A549 (cell line): Measurements from ENCODE around the gene MFSD2B.

ENCODE experiments used
- CBX8 ChIP-seq: fragments of 200-600 bp; sonication (generic); IDR thresholded peaks from 2 replicates; pipeline ENCODE4 v1.6.1; 2016
- EP300 ChIP-seq, 2 experiments: fragments of >200 bp; sonication (Bioruptor Twin); formaldehyde crosslinking; IDR thresholded peaks; 2 replicates in 1 of 2; 3 replicates in 1 of 2; pipeline ENCODE4 v1.6.1; 2016 to 2017
- JUN ChIP-seq, 2 experiments: fragments of >200 bp; sonication (Bioruptor Twin); formaldehyde crosslinking; IDR thresholded peaks; 2 replicates in 1 of 2; 3 replicates in 1 of 2; pipeline ENCODE4 v1.6.1; 2016 to 2017
- MAFK ChIP-seq: fragments of 450-650 bp; IDR thresholded peaks from 2 replicates; pipeline ENCODE4 v1.6.1; 2014; ENCODE audit not compliant: partially characterized antibody
- MAZ ChIP-seq: fragments of 150-350 bp; IDR thresholded peaks from 2 replicates; pipeline ENCODE4 v1.6.1; 2014; ENCODE audit warnings: antibody characterized with exemption, low read depth, low read length, borderline replicate concordance
- MYC ChIP-seq: IDR thresholded peaks from 2 replicates; pipeline ENCODE4 v1.6.1; 2012; ENCODE audit warnings: mild to moderate bottlenecking, inconsistent platforms, low read length, improper control_type of control experiment, borderline replicate concordance
- PHF8 ChIP-seq: fragments of 200-600 bp; sonication (generic); IDR thresholded peaks from 2 replicates; pipeline ENCODE4 v1.6.1; 2016; ENCODE audit warnings: low read depth, mild to moderate bottlenecking, antibody characterized with exemption, moderate library complexity, borderline replicate concordance
- POLR2A ChIP-seq: IDR thresholded peaks from 2 replicates; pipeline ENCODE4 v1.6.1; 2012; ENCODE audit warnings: mild to moderate bottlenecking, low read length
- TP53 ChIP-seq: fragments of 250-450 bp; sonication (Bioruptor Pico); IDR thresholded peaks from 2 replicates; pipeline ENCODE4 v1.5.0; 2021; ENCODE audit warnings: mild to moderate bottlenecking, moderate library complexity
- TF ChIP-seq, protein P1 (sequence below): fragments of >200 bp; sonication (Bioruptor Twin); formaldehyde crosslinking; IDR thresholded peaks from 3 replicates; pipeline ENCODE4 v1.5.1; 2016
- TF ChIP-seq, protein P2 (sequence below): IDR thresholded peaks from 2 replicates; pipeline ENCODE4 v1.6.1; 2012
- TF ChIP-seq, protein P3 (sequence below): IDR thresholded peaks from 2 replicates; pipeline ENCODE4 v1.6.1; 2012; ENCODE audit warnings: low read depth, borderline replicate concordance

DNA sequence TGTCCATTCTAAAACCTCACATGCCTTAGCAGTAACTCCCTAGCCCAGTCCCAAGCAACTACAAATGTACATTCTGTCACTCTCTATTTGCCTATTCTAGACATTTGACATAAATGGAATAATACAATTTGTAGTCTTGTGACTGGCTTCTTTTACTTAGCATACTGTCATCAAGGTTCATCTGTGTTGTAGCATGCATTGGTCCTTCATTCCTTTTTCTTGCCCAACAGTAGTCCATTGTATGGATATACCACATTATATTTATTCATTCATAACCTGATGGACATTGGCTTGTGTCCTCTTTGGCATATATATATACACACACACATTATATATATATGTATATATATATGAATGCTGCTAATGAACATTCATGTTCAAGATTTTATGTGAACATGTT lies 2.2 kb upstream of the MFSD2B start:
- TF ChIP-seq PHF8 = no peak
- no peak for TF ChIP-seq JUN (IDR thresholded peaks at IDR 0.05)
- TF ChIP-seq, protein P1, sequence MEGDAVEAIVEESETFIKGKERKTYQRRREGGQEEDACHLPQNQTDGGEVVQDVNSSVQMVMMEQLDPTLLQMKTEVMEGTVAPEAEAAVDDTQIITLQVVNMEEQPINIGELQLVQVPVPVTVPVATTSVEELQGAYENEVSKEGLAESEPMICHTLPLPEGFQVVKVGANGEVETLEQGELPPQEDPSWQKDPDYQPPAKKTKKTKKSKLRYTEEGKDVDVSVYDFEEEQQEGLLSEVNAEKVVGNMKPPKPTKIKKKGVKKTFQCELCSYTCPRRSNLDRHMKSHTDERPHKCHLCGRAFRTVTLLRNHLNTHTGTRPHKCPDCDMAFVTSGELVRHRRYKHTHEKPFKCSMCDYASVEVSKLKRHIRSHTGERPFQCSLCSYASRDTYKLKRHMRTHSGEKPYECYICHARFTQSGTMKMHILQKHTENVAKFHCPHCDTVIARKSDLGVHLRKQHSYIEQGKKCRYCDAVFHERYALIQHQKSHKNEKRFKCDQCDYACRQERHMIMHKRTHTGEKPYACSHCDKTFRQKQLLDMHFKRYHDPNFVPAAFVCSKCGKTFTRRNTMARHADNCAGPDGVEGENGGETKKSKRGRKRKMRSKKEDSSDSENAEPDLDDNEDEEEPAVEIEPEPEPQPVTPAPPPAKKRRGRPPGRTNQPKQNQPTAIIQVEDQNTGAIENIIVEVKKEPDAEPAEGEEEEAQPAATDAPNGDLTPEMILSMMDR = no peak
- TF ChIP-seq MAZ = no peak
- TF ChIP-seq EP300 (IDR thresholded peaks at IDR 0.05) = no peak
- no peak for TF ChIP-seq POLR2A
- TF ChIP-seq CBX8 = no peak
- TF ChIP-seq, protein P2, sequence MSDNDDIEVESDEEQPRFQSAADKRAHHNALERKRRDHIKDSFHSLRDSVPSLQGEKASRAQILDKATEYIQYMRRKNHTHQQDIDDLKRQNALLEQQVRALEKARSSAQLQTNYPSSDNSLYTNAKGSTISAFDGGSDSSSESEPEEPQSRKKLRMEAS = no peak
- TF ChIP-seq MAFK = no peak
- TF ChIP-seq TP53 (CRISPR knock-in tag) = no peak
- no peak for TF ChIP-seq MYC
- TF ChIP-seq, protein P3, sequence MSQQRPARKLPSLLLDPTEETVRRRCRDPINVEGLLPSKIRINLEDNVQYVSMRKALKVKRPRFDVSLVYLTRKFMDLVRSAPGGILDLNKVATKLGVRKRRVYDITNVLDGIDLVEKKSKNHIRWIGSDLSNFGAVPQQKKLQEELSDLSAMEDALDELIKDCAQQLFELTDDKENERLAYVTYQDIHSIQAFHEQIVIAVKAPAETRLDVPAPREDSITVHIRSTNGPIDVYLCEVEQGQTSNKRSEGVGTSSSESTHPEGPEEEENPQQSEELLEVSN = no peak
